Stimulated activated CD4-positive, alpha-beta T cell treated with anti-CD3 and anti-CD28 coated beads, TNF-alpha, amount 100 ng/mL, for 48 hours (primary cell): ENCODE measurements around the gene MAPK1.
"Not testable (repeated sequence)": the region's sequence is repeated elsewhere in the genome, so short reads cannot be mapped to it uniquely, and the experiment has no call there.

Experiments used
- DNase-seq, 3 donors: peaks; one replicate each; pipeline ENCODE4 v3.0.0-alpha.2; 2020; ENCODE audit warnings: low read depth in 3 of 3

Gene MAPK1

DNA sequence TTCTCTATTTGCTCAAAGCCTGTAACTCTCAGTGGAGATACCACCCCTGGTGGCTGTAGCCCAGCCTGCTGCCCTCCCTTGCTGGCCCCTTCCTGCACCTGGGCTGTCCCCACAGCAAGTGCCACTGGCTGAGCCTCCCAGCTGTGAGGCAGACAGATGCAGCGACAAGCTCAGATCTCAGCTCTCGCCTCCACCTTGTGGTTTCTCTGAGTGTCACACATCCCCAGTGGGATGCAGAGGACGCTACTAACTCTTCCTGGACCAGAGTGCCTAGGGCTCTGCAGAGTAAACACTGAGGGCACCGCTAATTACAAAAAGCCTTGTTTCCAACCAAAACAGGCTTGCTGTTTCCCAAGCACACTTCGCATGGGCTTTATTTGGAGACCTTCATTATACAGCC is 140.8 kb downstream of the MAPK1 start:
- DNase-seq, result no peak

DNA sequence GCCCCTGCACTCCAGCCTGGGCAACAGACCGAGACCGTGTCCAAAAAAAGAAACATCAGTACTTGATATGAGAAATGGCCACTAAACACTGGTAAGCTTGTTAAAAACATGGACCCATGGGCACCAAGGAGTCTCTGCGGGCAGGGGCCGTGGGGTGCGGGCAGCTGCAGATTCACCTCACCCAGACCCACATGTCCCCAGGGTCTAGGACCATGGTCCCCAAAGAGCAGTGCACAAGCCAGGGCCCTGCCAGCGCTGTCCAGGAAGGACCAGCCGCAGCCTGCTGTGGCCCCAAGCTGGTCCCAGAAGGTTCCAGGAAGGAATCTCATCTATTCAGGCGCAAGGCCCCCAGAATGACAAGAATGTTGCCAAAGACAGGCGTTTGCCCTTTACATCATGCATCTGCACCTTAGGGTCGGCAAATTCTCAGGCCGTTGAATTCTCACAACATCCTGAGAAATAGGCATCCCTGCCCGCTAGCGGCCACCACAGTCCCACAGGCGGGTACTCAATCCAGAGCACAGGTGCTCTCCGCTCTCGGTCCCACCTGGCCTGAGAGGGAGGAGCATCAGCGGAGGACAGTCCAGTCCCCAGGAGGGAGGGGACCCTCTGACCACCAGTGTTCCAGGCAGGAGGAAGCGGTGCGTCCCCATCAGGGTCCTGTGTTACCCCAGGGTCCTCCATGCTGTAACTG is 141.3 kb downstream of the MAPK1 start:
- no peak for DNase-seq

- not testable (repeated sequence) for DNase-seq
Measured at GRCh38 chr22:21724496-21724895, 142.9 kb downstream of the MAPK1 start.

GRCh38 chr22:21721195-21721852 is 146.1 kb downstream of the MAPK1 start:
- not testable (repeated sequence) for DNase-seq

DNA sequence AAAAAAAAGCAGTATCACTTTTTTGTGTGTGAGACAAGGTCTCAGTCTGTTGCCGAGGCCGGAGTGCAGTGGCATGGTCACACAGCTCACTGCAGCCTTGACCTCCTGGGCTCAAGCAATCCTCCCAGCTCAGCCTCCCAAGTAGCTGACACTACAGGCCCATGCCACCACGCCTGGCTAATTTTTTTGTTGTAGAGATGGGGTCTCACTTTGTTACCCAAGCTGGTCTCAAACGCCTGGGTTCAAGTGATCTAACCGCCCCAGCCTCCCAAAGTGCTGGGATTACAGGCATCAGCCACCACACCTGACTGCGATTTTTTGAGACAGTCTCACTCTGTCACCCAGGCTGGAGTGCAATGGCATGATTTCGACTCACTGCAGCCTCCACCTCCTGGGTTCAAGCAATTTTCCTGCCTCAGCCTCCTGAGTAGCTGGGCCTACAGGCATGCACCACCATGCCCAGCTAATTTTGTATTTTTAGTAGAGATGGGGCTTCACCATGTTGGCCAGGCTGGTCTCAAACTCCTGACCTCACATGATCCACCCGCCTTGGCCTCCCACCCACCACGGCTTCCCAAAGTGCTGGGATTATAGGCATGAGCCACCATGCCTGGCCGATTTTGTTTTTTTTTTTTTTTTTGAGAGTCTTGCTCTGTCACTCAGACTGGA is 147.1 kb downstream of the MAPK1 start:
- not testable (repeated sequence) for DNase-seq

- DNase-seq, result no peak
Measured at GRCh38 chr22:21719024-21719423, 148.4 kb downstream of the MAPK1 start.

GRCh38 chr22:21718499-21718898 is 148.9 kb downstream of the MAPK1 start:
- no peak for DNase-seq

DNA sequence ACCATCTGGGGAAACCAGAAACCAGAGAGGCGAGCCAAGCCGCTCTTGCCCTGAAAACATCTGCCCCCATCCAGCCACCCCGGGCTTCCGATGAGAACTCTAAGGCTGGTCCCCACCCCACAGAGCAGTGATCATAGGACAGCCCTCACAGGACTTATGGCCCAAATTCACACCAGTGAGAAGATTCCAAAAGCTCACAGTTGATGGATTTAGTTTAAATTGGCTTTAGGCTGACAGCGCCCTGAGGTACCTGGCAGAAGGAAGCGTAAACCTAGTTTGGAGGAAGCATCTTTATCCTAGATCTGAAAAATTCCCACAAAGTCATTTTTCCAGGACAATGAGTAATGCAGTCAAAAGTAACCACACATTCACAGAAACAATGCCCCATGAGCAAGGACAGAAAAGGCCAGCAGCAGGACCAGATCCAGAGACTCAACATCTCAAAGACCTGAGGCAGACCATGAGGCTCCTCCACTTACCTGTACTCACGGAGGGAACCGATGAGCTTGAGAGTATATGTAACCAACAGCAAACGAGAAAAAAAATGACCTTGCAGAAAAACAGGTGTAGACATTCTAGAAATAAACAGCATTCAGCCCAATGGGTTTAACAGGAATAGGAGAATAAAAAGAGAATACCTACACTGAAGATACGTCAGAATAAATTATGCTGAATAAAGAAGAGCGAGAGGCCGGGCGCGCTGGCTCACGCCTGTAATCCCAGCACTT is 150.9 kb downstream of the MAPK1 start:
- DNase-seq, result not testable (repeated sequence)

DNA sequence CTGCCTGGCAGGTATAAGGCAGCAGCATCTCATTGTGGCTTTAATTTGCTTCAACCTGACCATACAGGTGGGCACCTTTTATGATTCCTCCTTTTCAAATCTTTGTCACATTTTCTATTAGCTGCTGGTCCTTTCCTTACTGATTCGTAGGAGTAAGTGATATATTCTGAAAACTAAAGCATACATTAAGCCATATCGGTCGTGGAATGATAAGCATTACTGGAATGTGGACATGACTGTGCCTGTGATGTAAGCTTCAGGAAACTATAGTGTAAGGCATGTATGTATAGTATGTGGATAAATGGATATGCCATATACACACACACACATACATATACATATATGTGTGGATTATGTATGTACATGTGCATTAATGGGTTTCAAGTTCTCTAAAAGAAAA is 152.7 kb downstream of the MAPK1 start:
- no peak for DNase-seq

- DNase-seq, result no peak
Measured at GRCh38 chr22:21714059-21714770, 153.2 kb downstream of the MAPK1 start.

DNA sequence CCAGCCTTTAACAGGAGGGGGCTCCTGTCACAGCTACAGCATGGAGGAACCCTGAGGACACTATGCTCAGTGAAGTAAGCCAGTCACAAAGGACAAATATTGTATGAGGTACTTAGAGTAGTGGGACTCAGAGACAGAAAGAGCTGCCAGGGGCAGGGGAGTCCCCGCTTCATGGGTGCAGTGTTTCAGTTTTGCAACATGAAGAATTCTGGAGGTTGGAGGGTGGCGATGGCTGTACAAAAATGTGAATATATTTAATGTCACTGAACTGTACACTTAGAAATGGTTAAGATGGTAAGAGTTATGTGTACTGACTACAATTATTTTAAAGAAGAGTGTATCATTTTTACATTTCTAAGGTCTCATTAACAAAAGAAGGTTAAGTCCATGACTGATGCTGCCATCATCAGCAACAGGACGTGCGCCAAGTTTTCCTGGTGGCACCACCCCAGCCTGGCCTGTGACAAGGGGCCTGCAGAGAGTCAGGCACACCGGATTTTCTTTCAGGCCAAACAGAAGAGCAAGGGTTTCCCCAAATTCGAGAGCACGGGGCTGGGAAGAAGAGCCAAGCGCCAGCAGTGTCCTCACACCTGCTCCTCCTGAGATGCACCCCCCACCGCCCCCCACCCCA is 153.9 kb downstream of the MAPK1 start:
- DNase-seq, result no peak

- DNase-seq, result peak; percentile 22 to 56 (median 22)
Measured at GRCh38 chr22:21712751-21713427, 154.6 kb downstream of the MAPK1 start.

GRCh38 chr22:21711851-21712250 is 155.6 kb downstream of the MAPK1 start:
- no peak for DNase-seq

DNA sequence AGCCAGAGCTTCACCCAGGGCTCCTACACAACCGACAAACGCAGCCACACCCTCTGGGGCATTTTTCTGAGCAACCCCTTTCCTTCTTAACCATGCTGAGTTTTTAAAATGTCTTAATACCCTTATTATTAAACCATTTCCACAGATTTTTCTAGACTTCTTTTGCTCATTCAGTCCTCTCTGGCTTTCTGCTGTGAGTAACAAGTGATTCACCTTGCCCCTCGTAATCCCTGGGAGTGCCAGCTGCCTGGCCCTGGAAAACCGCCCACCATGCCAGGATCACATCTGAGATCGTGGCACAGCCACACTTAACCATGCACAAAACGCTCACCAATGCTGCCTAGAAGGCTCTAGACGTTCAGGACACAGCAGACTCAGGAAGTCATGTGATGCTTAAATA is 157.3 kb downstream of the MAPK1 start:
- no peak for DNase-seq

DNA sequence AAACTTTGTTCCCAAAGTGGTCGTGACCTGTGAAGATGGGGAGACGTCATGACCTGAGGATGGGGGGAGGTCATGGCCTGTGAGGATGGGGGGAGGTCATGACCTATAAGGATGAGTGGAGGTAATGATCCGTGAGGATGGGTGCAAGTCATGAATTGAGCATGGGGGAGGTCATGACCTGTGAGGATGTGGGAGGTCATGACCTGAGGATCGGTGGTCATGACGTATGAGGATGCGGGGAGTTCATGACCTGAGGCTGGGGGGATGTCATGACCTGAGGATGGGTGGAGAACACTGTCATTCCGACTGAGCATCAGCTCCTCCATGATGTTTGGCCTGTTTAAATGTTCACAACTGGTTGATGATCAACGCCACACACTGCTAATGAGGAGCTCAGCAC is 157.8 kb downstream of the MAPK1 start:
- DNase-seq, result no peak

DNA sequence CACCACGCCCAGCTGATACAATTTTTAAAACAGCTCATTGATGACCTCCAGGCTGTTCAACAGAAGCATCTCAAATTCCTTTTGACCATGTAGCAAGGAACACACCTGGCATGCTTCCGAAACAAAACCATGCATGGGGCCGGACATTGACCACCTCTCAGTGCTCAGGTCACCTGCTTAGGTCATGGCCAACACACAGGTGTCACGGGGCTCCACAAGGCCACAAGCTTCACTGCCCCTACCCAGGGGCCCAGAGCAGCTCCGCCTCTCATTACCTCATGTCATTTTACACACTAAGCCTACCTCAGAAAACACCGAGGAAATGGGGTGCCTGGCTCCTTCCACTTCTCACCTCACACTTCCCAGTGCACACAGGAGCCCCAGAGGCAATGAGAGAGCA is 158.5 kb downstream of the MAPK1 start:
- no peak for DNase-seq

DNA sequence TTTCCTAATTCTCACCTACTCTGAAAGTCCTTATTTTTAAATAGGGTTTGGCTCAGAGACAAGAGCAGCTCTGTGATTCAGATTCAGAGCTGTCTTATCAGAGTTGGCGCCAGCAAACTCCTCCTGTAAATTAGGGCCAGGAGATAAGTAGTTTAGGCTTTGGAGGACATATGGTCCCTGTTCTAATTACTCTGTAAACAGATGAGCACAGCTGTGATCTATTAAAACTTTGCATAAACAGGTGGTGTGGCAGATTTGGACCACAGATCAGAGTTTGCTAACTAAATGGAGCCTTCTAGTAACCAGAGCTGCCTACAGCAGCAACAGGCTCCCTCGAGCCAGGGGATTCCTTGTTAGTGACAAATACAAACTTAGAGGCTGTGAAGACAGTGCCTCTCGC is 159.8 kb downstream of the MAPK1 start:
- DNase-seq, result no peak
